ENCODE data around the gene MRPL49. TPM values are rescaled to one million over a fixed set of nuclear protein-coding genes. Genes with fewer than 3 reads are reported as not detected.

Gene MRPL49
- polyA plus RNA-seq, 1 experiment, result 54.2 TPM

Small RNA genes within 50 kb of the gene (small RNA-seq; reads per million reads assigned to genes)
- gene HIGD1AP10 (ENCODE audit: insufficient read length, low read depth) (not detected), gene PDCL2P2 (ENCODE audit: insufficient read length, low read depth) (not detected), gene RNU2-23P (ENCODE audit: insufficient read length, low read depth) (not detected)

Other genes with a start within 250 kb of the MRPL49 start
- 56.1 and 77.7 TPM in 2 replicates for gene EHD1, start 243.7 kb upstream of the MRPL49 start, polyA plus RNA-seq (2011; rRNA removed)
- 3.7 and 5.1 TPM in 2 replicates for gene ATG2A, start 205.1 kb upstream of the MRPL49 start, polyA plus RNA-seq (2011; rRNA removed)
- 11.2 and 16.6 TPM in 2 replicates for gene PPP2R5B, start 197.6 kb upstream of the MRPL49 start, polyA plus RNA-seq (2011; rRNA removed)
- gene GPHA2, start 186.4 kb upstream of the MRPL49 start, polyA plus RNA-seq (2011; rRNA removed), result not detected in 2 replicates
- not detected in 2 replicates for gene MAJIN, start 150.2 kb upstream of the MRPL49 start, polyA plus RNA-seq (2011; rRNA removed)
- gene BATF2, start 125.3 kb upstream of the MRPL49 start, polyA plus RNA-seq (2011; rRNA removed), result 1.5 and 2.1 TPM in 2 replicates
- 60.7 and 76.5 TPM in 2 replicates for gene ARL2, start 108.2 kb upstream of the MRPL49 start, polyA plus RNA-seq (2011; rRNA removed)
- 8.0 and 10.5 TPM in 2 replicates for gene SNX15, start 94.9 kb upstream of the MRPL49 start, polyA plus RNA-seq (2011; rRNA removed)
- 4.5 and 5.3 TPM in 2 replicates for gene SAC3D1, start 81.1 kb upstream of the MRPL49 start, polyA plus RNA-seq (2011; rRNA removed)
- 9.4 and 12.0 TPM in 2 replicates for gene NAALADL1, start 63.8 kb upstream of the MRPL49 start, polyA plus RNA-seq (2011; rRNA removed)
- gene CDCA5, start 38.3 kb upstream of the MRPL49 start, polyA plus RNA-seq (2011; rRNA removed), result 4.2 and 5.2 TPM in 2 replicates
- gene ZFPL1, start 38.1 kb upstream of the MRPL49 start, polyA plus RNA-seq (2011; rRNA removed), result 30.9 and 39.1 TPM in 2 replicates
- 38.9 and 74.1 TPM in 2 replicates for gene VPS51, start 26.1 kb upstream of the MRPL49 start, polyA plus RNA-seq (2011; rRNA removed)
- 10.3 and 15.1 TPM in 2 replicates for gene TM7SF2, start 10.4 kb upstream of the MRPL49 start, polyA plus RNA-seq (2011; rRNA removed)
- gene ZNHIT2, start 4.6 kb upstream of the MRPL49 start, polyA plus RNA-seq (2011; rRNA removed), result 3.1 and 3.6 TPM in 2 replicates
- gene FAU, start 187 bp upstream of the MRPL49 start, polyA plus RNA-seq (2011; rRNA removed), result 426 and 504 TPM in 2 replicates
- 18.7 and 27.7 TPM in 2 replicates for gene SYVN1, start 12.2 kb downstream of the MRPL49 start, polyA plus RNA-seq (2011; rRNA removed)
- gene SPDYC, start 47.9 kb downstream of the MRPL49 start, polyA plus RNA-seq (2011; rRNA removed), result not detected in 2 replicates
- 84.1 and 123 TPM in 2 replicates for gene CAPN1, start 59.6 kb downstream of the MRPL49 start, polyA plus RNA-seq (2011; rRNA removed)
- 10.4 and 14.1 TPM in 2 replicates for gene POLA2, start 139.6 kb downstream of the MRPL49 start, polyA plus RNA-seq (2011; rRNA removed)
- 14.3 and 21.1 TPM in 2 replicates for gene CDC42EP2, start 192.5 kb downstream of the MRPL49 start, polyA plus RNA-seq (2011; rRNA removed)
- 43.7 and 52.0 TPM in 2 replicates for gene DPF2, start 211.5 kb downstream of the MRPL49 start, polyA plus RNA-seq (2011; rRNA removed)
- 0.07 and 0.11 TPM in 2 replicates for gene TIGD3, start 232.4 kb downstream of the MRPL49 start, polyA plus RNA-seq (2011; rRNA removed)

Data from AG04450 (cell line).